OCI-LY7 (cell line): ENCODE measurements around the gene FBXL22. TPM values are rescaled to one million over a fixed set of nuclear protein-coding genes. Genes with fewer than 3 reads are reported as not detected.

Experiments
- BruUV-seq: library from RNA; stranded (reverse); fragments of 400-500 nt; replicated peaks from 2 replicates; lab custom pipeline; 2021; lab: Mats Ljungman, UMichigan
- CTCF ChIA-PET: fragments of 300-600 bp; sonication (Branson Sonifier 250); formaldehyde crosslinking; loops from one replicate; lab custom pipeline; 2022; ENCODE audit warnings: antibody characterized with exemption; ENCODE audit not compliant: unreplicated experiment; lab: Charles Lee
- POLR2A ChIA-PET: fragments of 300-600 bp; sonication (Branson Sonifier 250); formaldehyde crosslinking; loops from one replicate; lab custom pipeline; 2022; ENCODE audit warnings: antibody characterized with exemption; lab: Charles Lee
- DNase-seq: peaks from one replicate; pipeline ENCODE4 v3.0.0-alpha.2; 2015; ENCODE audit warnings: low spot score
- H2AFZ ChIP-seq: fragments of 200-600 bp; sonication (generic), shearing (Covaris generic); 2 replicates; pipeline ENCODE4 v1.6.1; 2014; ENCODE audit warnings: mild to moderate bottlenecking, antibody characterized with exemption, low read length, moderate library complexity
- H3K27ac ChIP-seq: fragments of 200-600 bp; sonication (generic); 2 replicates; pipeline ENCODE4 v1.5.1; 2014; ENCODE audit warnings: mixed run types, low read depth, mild to moderate bottlenecking, moderate library complexity, low read length, inconsistent platforms; ENCODE audit not compliant: poor library complexity, severe bottlenecking
- H3K36me3 ChIP-seq: fragments of 200-600 bp; sonication (generic); 2 replicates; pipeline ENCODE4 v1.6.1; 2014; ENCODE audit warnings: mild to moderate bottlenecking, antibody characterized with exemption, low read length, moderate library complexity, mixed read lengths; ENCODE audit not compliant: insufficient read depth
- H3K4me1 ChIP-seq: fragments of 200-600 bp; sonication (generic); 2 replicates; pipeline ENCODE4 v1.5.1; 2014; ENCODE audit warnings: mild to moderate bottlenecking, low read length; ENCODE audit not compliant: insufficient read depth, poor library complexity, severe bottlenecking
- H3K4me2 ChIP-seq: fragments of 200-600 bp; sonication (generic); 2 replicates; pipeline ENCODE4 v1.6.1; 2014; ENCODE audit warnings: mild to moderate bottlenecking, low read length
- H3K4me3 ChIP-seq: fragments of 200-600 bp; sonication (generic); 2 replicates; pipeline ENCODE4 v1.5.1; 2014; ENCODE audit warnings: mild to moderate bottlenecking, low read depth, low read length; ENCODE audit not compliant: poor library complexity, severe bottlenecking
- H3K79me2 ChIP-seq: fragments of 200-600 bp; sonication (generic); 2 replicates; pipeline ENCODE4 v1.6.1; 2016; ENCODE audit warnings: low read depth, mild to moderate bottlenecking, low read length, moderate library complexity, mixed read lengths; ENCODE audit not compliant: insufficient read depth
- H3K9me2 ChIP-seq: fragments of 200-600 bp; sonication (generic); 2 replicates; pipeline ENCODE4 v1.6.1; 2016; ENCODE audit warnings: mild to moderate bottlenecking, low read length, mixed read lengths; ENCODE audit not compliant: insufficient read depth
- H3K9me3 ChIP-seq: fragments of 200-600 bp; sonication (generic); 2 replicates; pipeline ENCODE4 v1.6.1; 2014; ENCODE audit warnings: mild to moderate bottlenecking, mixed run types, low read length, mixed read lengths
- H4K20me1 ChIP-seq: fragments of 200-600 bp; sonication (generic); 2 replicates; pipeline ENCODE4 v1.6.1; 2014; ENCODE audit warnings: mild to moderate bottlenecking, antibody characterized with exemption, low read length, moderate library complexity, mixed read lengths; ENCODE audit not compliant: insufficient read depth
- CTCF ChIP-seq: fragments of 200-600 bp; sonication (generic); conservative IDR thresholded peaks from 2 replicates; pipeline ENCODE4 v1.5.1; 2014; ENCODE audit warnings: mild to moderate bottlenecking, antibody characterized with exemption, low read length, moderate library complexity, mixed read lengths
- EZH2phosphoT487 ChIP-seq: fragments of 200-600 bp; sonication (generic); IDR thresholded peaks from 2 replicates; pipeline ENCODE4 v1.6.1; 2018; ENCODE audit warnings: low read depth, borderline replicate concordance, mild to moderate bottlenecking, mixed run types, antibody characterized with exemption, low read length, moderate library complexity, mixed read lengths
- intact Hi-C: fragments of 100-400 bp; cut with micrococcal nuclease; formaldehyde crosslinking; loops from one replicate; pipeline ENCODE4 v1.10.0; 2022; ENCODE audit not compliant: unreplicated experiment
- total RNA-seq, 2 experiments: library from RNA; depleted of rRNA in 1 of 2; stranded (reverse); fragments of >200 nt in 1 of 2; shearing (Covaris generic) in 1 of 2; gene quantifications; 2 replicates each; pipeline ENCODE4 v1.2.3, GENCODE V29; 2014 to 2022

Gene FBXL22
- total RNA-seq, 2 experiments from 2014 or later, result 0.19 TPM; not detected in 1

- Histone ChIP-seq H2AFZ (no peak overlapping the region), H4K20me1 (no peaks in the 10 kb centered on the region), H3K27ac (no peak overlapping the region), H3K9me2 (no peaks in the 10 kb centered on the region), H3K36me3 (peaks cover 90% of the 10 kb centered on the region), H3K4me2 (no peak overlapping the region), H3K4me3 (no peak overlapping the region), H3K4me1 (peaks cover 8% of the 10 kb centered on the region), H3K79me2 (no peaks in the 10 kb centered on the region), H3K9me3 (no peaks in the 10 kb centered on the region)
- TF ChIP-seq EZH2phosphoT487 (no peak), CTCF (no peak)
- DNase-seq, result no peak
- CTCF ChIA-PET, result no interaction called here
- POLR2A ChIA-PET, result no interaction called here
- BruUV-seq, result no TSS peak
- intact Hi-C loops, result no loop called here
Measured at GRCh38 chr15:63560741-63561448, 36.3 kb upstream of the FBXL22 start.

- Histone ChIP-seq H3K9me3 (no peaks in the 10 kb centered on the region), H3K4me1 (peaks cover 8% of the 10 kb centered on the region), H3K9me2 (no peaks in the 10 kb centered on the region), H3K27ac (no peak overlapping the region), H3K79me2 (no peaks in the 10 kb centered on the region), H2AFZ (no peak overlapping the region), H3K36me3 (peaks cover 78% of the 10 kb centered on the region), H3K4me3 (no peak overlapping the region), H3K4me2 (no peak overlapping the region), H4K20me1 (no peaks in the 10 kb centered on the region)
- intact Hi-C loops, result no loop called here
- ChIA-PET POLR2A (interaction anchor here (2.4 kb wide), 1 partner anchor 11 kb away, joined by 9 read pairs; no protein-coding TSS in a partner anchor), CTCF (no interaction called here)
- no TSS peak for BruUV-seq
- TF ChIP-seq CTCF (no peak), EZH2phosphoT487 (no peak)
- DNase-seq, result no peak
Measured at GRCh38 chr15:63564093-63564492, 33.1 kb upstream of the FBXL22 start.

- ChIA-PET CTCF (no interaction called here), POLR2A (interaction anchor here (1.0 to 2.4 kb wide), 2 partner anchors 12 to 53 kb away, joined by 3 to 9 read pairs; no protein-coding TSS in a partner anchor)
- Histone ChIP-seq H3K4me1 (peaks cover 8% of the 10 kb centered on the region), H3K4me3 (no peak overlapping the region), H3K9me3 (no peaks in the 10 kb centered on the region), H3K36me3 (peaks cover 75% of the 10 kb centered on the region), H4K20me1 (no peaks in the 10 kb centered on the region), H3K9me2 (no peaks in the 10 kb centered on the region), H2AFZ (no peak overlapping the region), H3K79me2 (no peaks in the 10 kb centered on the region), H3K4me2 (no peak overlapping the region), H3K27ac (no peak overlapping the region)
- DNase-seq, result no peak
- intact Hi-C loops, result no loop called here
- no peak for TF ChIP-seq EZH2phosphoT487
- no peak for TF ChIP-seq CTCF
- BruUV-seq, result no TSS peak
Measured at GRCh38 chr15:63565536-63566186, 31.5 kb upstream of the FBXL22 start.
